H1 (cell line): ENCODE measurements around the gene NLRP6. TPM values are rescaled to one million over a fixed set of nuclear protein-coding genes. Genes with fewer than 3 reads are reported as not detected.

Source experiments
- CTCF ChIA-PET: fragments of 300-600 bp; sonication (Branson Sonifier 250); formaldehyde crosslinking; loops from one replicate; lab custom pipeline; 2021; ENCODE audit not compliant: partially characterized antibody; lab: Charles Lee
- POLR2A ChIA-PET: fragments of 300-600 bp; sonication (Branson Sonifier 250); formaldehyde crosslinking; loops from one replicate; lab custom pipeline; 2021; ENCODE audit warnings: inconsistent platforms; ENCODE audit not compliant: partially characterized antibody; lab: Charles Lee
- DNase-seq, 2 experiments: peaks; one replicate each; pipeline versions ENCODE4 v3.0.0 to v3.0.0-alpha.2; 2010 to 2022; ENCODE audit warnings: low spot score in 2 of 2, low read depth in 1 of 2, mixed read lengths in 1 of 2
- FAIRE-seq: peaks from 2 replicates; lab custom pipeline; 2011; peaks lifted over from hg19 to GRCh38; lab: Jason Lieb, UNC
- H2AFZ ChIP-seq: 2 replicates; pipeline ENCODE4 v1.8.1; 2012; ENCODE audit warnings: low read length, inconsistent platforms
- H2AK5ac ChIP-seq: 2 replicates; pipeline ENCODE4 v1.6.1; 2013; ENCODE audit warnings: low read depth, low read length
- H2BK120ac ChIP-seq: replicated peaks from 2 replicates; pipeline ENCODE3; 2013; ENCODE audit warnings: low read depth, low read length, inconsistent platforms
- H2BK12ac ChIP-seq: 2 replicates; pipeline ENCODE4 v1.6.1; 2013; ENCODE audit warnings: low read depth, low read length
- H2BK15ac ChIP-seq: 2 replicates; pipeline ENCODE4 v1.6.1; 2013; ENCODE audit warnings: low read length
- H2BK20ac ChIP-seq: 2 replicates; pipeline ENCODE4 v1.6.1; 2013; ENCODE audit warnings: low read length
- H2BK5ac ChIP-seq: 2 replicates; pipeline ENCODE4 v1.6.1; 2013; ENCODE audit warnings: low read depth, low read length
- H3K14ac ChIP-seq: 2 replicates; pipeline ENCODE4 v1.6.1; 2013; ENCODE audit warnings: inconsistent platforms; ENCODE audit not compliant: insufficient read length
- H3K18ac ChIP-seq: 2 replicates; pipeline ENCODE4 v1.6.1; 2013; ENCODE audit warnings: low read length; ENCODE audit errors: extremely low read depth
- H3K23ac ChIP-seq: 2 replicates; pipeline ENCODE4 v1.6.1; 2013; ENCODE audit warnings: inconsistent platforms; ENCODE audit not compliant: insufficient read length
- H3K23me2 ChIP-seq: 2 replicates; pipeline ENCODE4 v1.6.1; 2013; ENCODE audit warnings: low read depth, low read length
- H3K27ac ChIP-seq: 2 replicates; pipeline ENCODE4 v1.6.1; 2011; ENCODE audit warnings: low read depth, low read length, inconsistent platforms
- H3K27me3 ChIP-seq, 4 experiments: replicated peaks in 1 of 4; 1 replicate in 1 of 4; 2 replicates in 3 of 4; pipeline versions ENCODE4 v1.6.1 to v1.8.1; 2011 to 2013; ENCODE audit warnings: low read length in 3 of 4, mild to moderate bottlenecking in 3 of 4, inconsistent platforms in 2 of 4, mixed read lengths in 2 of 4, moderate library complexity in 1 of 4; ENCODE audit not compliant: control insufficient read depth in 3 of 4, insufficient read depth in 3 of 4; ENCODE audit errors: extremely low read depth in 1 of 4
- H3K36me3 ChIP-seq, 4 experiments: 2 replicates each; pipeline versions ENCODE4 v1.6.1 to v1.8.1; 2011 to 2013; ENCODE audit warnings: mild to moderate bottlenecking in 4 of 4, low read length in 3 of 4, moderate library complexity in 2 of 4, control low read depth in 1 of 4, inconsistent platforms in 1 of 4; ENCODE audit not compliant: insufficient read depth in 4 of 4, control insufficient read depth in 2 of 4
- H3K4ac ChIP-seq: replicated peaks from 2 replicates; pipeline ENCODE3; 2013; ENCODE audit warnings: low read length, low read depth, mixed read lengths, inconsistent platforms; ENCODE audit not compliant: insufficient read length
- H3K4me1 ChIP-seq, 4 experiments: replicated peaks in 1 of 4; 1 replicate in 1 of 4; 2 replicates in 3 of 4; pipeline versions ENCODE4 v1.6.1 to v1.8.1; 2011 to 2013; ENCODE audit warnings: low read length in 3 of 4, inconsistent platforms in 2 of 4, mixed read lengths in 1 of 4; ENCODE audit not compliant: insufficient read depth in 4 of 4, control insufficient read depth in 3 of 4
- H3K4me2 ChIP-seq, 2 experiments: 2 replicates each; pipeline versions ENCODE4 v1.6.1 to v1.8.1; 2011 to 2013; ENCODE audit warnings: low read depth in 2 of 2, low read length in 2 of 2, control low read depth in 1 of 2, inconsistent platforms in 1 of 2, mild to moderate bottlenecking in 1 of 2; ENCODE audit not compliant: insufficient read depth in 1 of 2
- H3K4me3 ChIP-seq, 4 experiments: fragments of 200-600, 300-600 bp in 1 of 4; sonication (generic), shearing (Covaris generic), sonication (Bioruptor Twin) in 1 of 4; 2 replicates each; pipeline versions ENCODE4 v1.5.1 to v1.8.1; 2011 to 2016; ENCODE audit warnings: low read length in 4 of 4, low read depth in 3 of 4, control low read depth in 2 of 4, inconsistent platforms in 2 of 4, mild to moderate bottlenecking in 2 of 4, mixed read lengths in 1 of 4, moderate library complexity in 1 of 4; ENCODE audit not compliant: insufficient read depth in 2 of 4; ENCODE audit errors: extremely low read depth in 1 of 4
- H3K56ac ChIP-seq: replicated peaks from 2 replicates; pipeline ENCODE3; 2013; ENCODE audit warnings: low read depth, mild to moderate bottlenecking, mixed read lengths, low read length, inconsistent platforms; ENCODE audit not compliant: insufficient read length
- H3K79me1 ChIP-seq: 2 replicates; pipeline ENCODE4 v1.6.1; 2013; ENCODE audit warnings: low read depth, low read length, control low read depth
- H3K79me2 ChIP-seq, 2 experiments: 2 replicates each; pipeline versions ENCODE4 v1.6.1 to v1.8.1; 2012 to 2013; ENCODE audit warnings: low read length in 2 of 2, mild to moderate bottlenecking in 2 of 2, inconsistent platforms in 1 of 2; ENCODE audit not compliant: insufficient read depth in 2 of 2, control insufficient read depth in 1 of 2
- H3K9ac ChIP-seq, 4 experiments: replicated peaks in 1 of 4; 1 replicate in 1 of 4; 2 replicates in 3 of 4; pipeline versions ENCODE4 v1.6.1 to v1.8.1; 2011 to 2013; ENCODE audit warnings: low read depth in 3 of 4, low read length in 3 of 4, control low read depth in 2 of 4, mild to moderate bottlenecking in 2 of 4, moderate library complexity in 2 of 4, inconsistent platforms in 1 of 4; ENCODE audit errors: extremely low read depth in 1 of 4
- H3K9me3 ChIP-seq, 2 experiments: 2 replicates each; pipeline versions ENCODE4 v1.6.1 to v1.8.1; 2012 to 2013; ENCODE audit warnings: mild to moderate bottlenecking in 2 of 2, moderate library complexity in 2 of 2, control low read depth in 1 of 2, inconsistent platforms in 1 of 2, low read depth in 1 of 2, low read length in 1 of 2, mixed read lengths in 1 of 2; ENCODE audit not compliant: insufficient read depth in 2 of 2
- H4K20me1 ChIP-seq, 2 experiments: replicated peaks in 1 of 2; 2 replicates each; pipeline versions ENCODE3 to v1.8.1; 2011 to 2013; ENCODE audit warnings: inconsistent platforms in 2 of 2, low read length in 2 of 2, mild to moderate bottlenecking in 1 of 2; ENCODE audit not compliant: insufficient read depth in 2 of 2, control insufficient read depth in 1 of 2
- H4K5ac ChIP-seq: 2 replicates; pipeline ENCODE4 v1.6.1; 2013; ENCODE audit warnings: low read length, low read depth, mixed read lengths, inconsistent platforms; ENCODE audit not compliant: insufficient read length
- H4K8ac ChIP-seq: 2 replicates; pipeline ENCODE4 v1.8.0; 2013; ENCODE audit warnings: mild to moderate bottlenecking, moderate library complexity, low read length, inconsistent platforms; ENCODE audit not compliant: insufficient read depth; ENCODE audit errors: extremely low read depth
- H4K91ac ChIP-seq: replicated peaks from 2 replicates; pipeline ENCODE3; 2013; ENCODE audit warnings: low read length, mixed read lengths, inconsistent platforms; ENCODE audit not compliant: insufficient read length
- HDAC2 ChIP-seq, 2 experiments: fragments of 300-600 bp in 1 of 2; sonication (generic) in 1 of 2; IDR thresholded peaks; 2 replicates each; pipeline ENCODE4 v1.6.1; 2011 to 2012; ENCODE audit warnings: low read depth in 2 of 2, low read length in 2 of 2, mild to moderate bottlenecking in 2 of 2, moderate library complexity in 2 of 2, borderline replicate concordance in 1 of 2, inconsistent platforms in 1 of 2
- KDM1A ChIP-seq: fragments of 200-600, 300-600 bp; sonication (generic); IDR thresholded peaks from 2 replicates; pipeline ENCODE4 v1.7.1; 2016; ENCODE audit warnings: mild to moderate bottlenecking, low read length, borderline replicate concordance
- WGBS, 2 experiments: shearing (Covaris generic) in 1 of 2; methylation state at CpG; one replicate each; pipeline versions ENCODE4 v1.1.6 to v1.1.7; 2013 to 2015; ENCODE audit warnings: low lambda C conversion rate in 2 of 2, mixed read lengths in 2 of 2, inconsistent platforms in 1 of 2, low coverage in 1 of 2, missing lambda C conversion rate in 1 of 2; ENCODE audit not compliant: insufficient replicate concordance in 2 of 2, insufficient coverage in 1 of 2, insufficient read length in 1 of 2; ENCODE audit errors: extremely low coverage in 1 of 2, missing lambda C conversion rate in 1 of 2; 5-methylcytosine and 5-hydroxymethylcytosine counted together
- polyA plus RNA-seq, 7 experiments: library from polyadenylated mRNA; depleted of rRNA in 3 of 7; stranded (reverse) in 5 of 7; unstranded in 2 of 7; fragments of >200 nt in 5 of 7; fragments of 200-250 nt in 2 of 7; gene quantifications; 1 replicate in 5 of 7; 2 replicates in 1 of 7; 4 replicates in 1 of 7; pipeline versions ENCODE4 v1.2.1 to v1.2.3, GENCODE V29; 2011 to 2013; ENCODE audit warnings: missing spikeins in 2 of 7, mixed read lengths in 2 of 7
- total RNA-seq: library from RNA; stranded (reverse); fragmentation: NEBNext Ultra II Directional; extraction: Animal tissue kit (Norgen Biotek cat#: 25700); gene quantifications from 2 replicates; pipeline ENCODE4 v1.2.1, GENCODE V29; 2021

The NLRP6 gene
- total and polyA plus RNA-seq, 2 of the 8 experiments (the other 6 are each of a cell fraction or from before 2014, with no cell fraction given), result not detected

GRCh38 chr11:332651-333480 lies 54.7 kb downstream of the NLRP6 start:
- no peak for DNase-seq
- peak overlapping the region; percentile 93; the same call in 1 of the 2 replicates for H2BK5ac ChIP-seq
- H3K79me1 ChIP-seq, result no peaks in the 10 kb centered on the region
- peak overlapping the region; percentile 97 for H3K4ac ChIP-seq
- no peak overlapping the region for H3K23ac ChIP-seq
- H3K4me3 ChIP-seq, result no peak overlapping the region; a peak in 1 of 8 replicates
- H3K14ac ChIP-seq, result no peak overlapping the region
- H3K9me3 ChIP-seq, result peaks cover 10 to 11% of the 10 kb centered on the region in 2 experiments; a peak in 3 of 4 replicates
- H3K18ac ChIP-seq, result peak overlapping the region; percentile 7; the same call in 1 of the 2 replicates
- no peaks in the 10 kb centered on the region for H3K27me3 ChIP-seq
- no peaks in the 10 kb centered on the region for H3K36me3 ChIP-seq
- H2AK5ac ChIP-seq, result peak overlapping the region; percentile 96
- no peaks in the 10 kb centered on the region for H3K79me2 ChIP-seq
- no peak overlapping the region for H2AFZ ChIP-seq
- ChIA-PET POLR2A (interaction anchor here (1.1 to 2.5 kb wide), 3 partner anchors 12 to 22 kb away, joined by 3 to 17 read pairs (median 15); no protein-coding TSS in a partner anchor), CTCF (interaction anchor here (0.5 to 3.9 kb wide), 6 partner anchors 17 to 130 kb away, joined by 3 to 11 read pairs (median 4); no protein-coding TSS in a partner anchor)
- peak overlapping the region; percentile 1 for H3K56ac ChIP-seq
- WGBS, 2 experiments, result 94% methylated on average over 23 of the region's 23 CpGs; no CpG with 5 or more reads in 1 of the 2 experiments
- peak overlapping the region; percentile 96 for H2BK12ac ChIP-seq
- peak overlapping the region; percentile 100 for H2BK20ac ChIP-seq
- no peak overlapping the region for H4K8ac ChIP-seq
- TF ChIP-seq KDM1A, result peak; percentile 65; the same call in 1 of the 2 replicates
- no peak for TF ChIP-seq HDAC2 (IDR thresholded peaks at IDR 0.05; ENCODE audit: borderline replicate concordance in 1 of 2, low read depth in 2 of 2, low read length in 2 of 2)
- peaks cover 7 to 25% (median 18%) of the 10 kb centered on the region in 4 experiments for H3K4me1 ChIP-seq
- no peak overlapping the region for H3K9ac ChIP-seq
- no peak for FAIRE-seq
- H2BK15ac ChIP-seq, result peak overlapping the region; percentile 88
- peak overlapping the region; percentile 97 for H4K91ac ChIP-seq
- no peaks in the 10 kb centered on the region for H3K23me2 ChIP-seq
- H2BK120ac ChIP-seq, result peak overlapping the region; percentile 89
- no peaks in the 10 kb centered on the region for H4K20me1 ChIP-seq
- peak overlapping the region; percentile 23 for H4K5ac ChIP-seq
- no peak overlapping the region; a peak in 1 of 4 replicates for H3K4me2 ChIP-seq
- no peak overlapping the region; the same call in 1 of the 2 replicates for H3K27ac ChIP-seq
